ES-I3 (cell line): ENCODE measurements around the gene KCNK4.
"Not testable (repeated sequence)": the region's sequence is repeated elsewhere in the genome, so short reads cannot be mapped to it uniquely, and the experiment has no call there.

Experiments used
- H3K36me3 ChIP-seq: 2 replicates; pipeline ENCODE4 v1.6.1; 2013; ENCODE audit warnings: mild to moderate bottlenecking, low read length, control low read depth, moderate library complexity; ENCODE audit not compliant: insufficient read depth
- H3K4me1 ChIP-seq: 2 replicates; pipeline ENCODE4 v1.6.1; 2013; ENCODE audit warnings: mild to moderate bottlenecking, control low read depth, low read length; ENCODE audit not compliant: insufficient read depth
- H3K9ac ChIP-seq: 2 replicates; pipeline ENCODE4 v1.6.1; 2013; ENCODE audit warnings: low read depth, mild to moderate bottlenecking, low read length, moderate library complexity
- H3K9me3 ChIP-seq: 2 replicates; pipeline ENCODE4 v1.6.1; 2013; ENCODE audit warnings: mild to moderate bottlenecking, low read length, moderate library complexity; ENCODE audit not compliant: control insufficient read depth, insufficient read depth

KCNK4 gene

GRCh38 chr11:64312947-64313346 lies 21.8 kb downstream of the KCNK4 start:
- H3K4me1 ChIP-seq: no peaks in the 10 kb centered on the region
- no peaks in the 10 kb centered on the region for H3K36me3 ChIP-seq
- no peaks in the 10 kb centered on the region for H3K9me3 ChIP-seq
- H3K9ac ChIP-seq: no peak overlapping the region

DNA sequence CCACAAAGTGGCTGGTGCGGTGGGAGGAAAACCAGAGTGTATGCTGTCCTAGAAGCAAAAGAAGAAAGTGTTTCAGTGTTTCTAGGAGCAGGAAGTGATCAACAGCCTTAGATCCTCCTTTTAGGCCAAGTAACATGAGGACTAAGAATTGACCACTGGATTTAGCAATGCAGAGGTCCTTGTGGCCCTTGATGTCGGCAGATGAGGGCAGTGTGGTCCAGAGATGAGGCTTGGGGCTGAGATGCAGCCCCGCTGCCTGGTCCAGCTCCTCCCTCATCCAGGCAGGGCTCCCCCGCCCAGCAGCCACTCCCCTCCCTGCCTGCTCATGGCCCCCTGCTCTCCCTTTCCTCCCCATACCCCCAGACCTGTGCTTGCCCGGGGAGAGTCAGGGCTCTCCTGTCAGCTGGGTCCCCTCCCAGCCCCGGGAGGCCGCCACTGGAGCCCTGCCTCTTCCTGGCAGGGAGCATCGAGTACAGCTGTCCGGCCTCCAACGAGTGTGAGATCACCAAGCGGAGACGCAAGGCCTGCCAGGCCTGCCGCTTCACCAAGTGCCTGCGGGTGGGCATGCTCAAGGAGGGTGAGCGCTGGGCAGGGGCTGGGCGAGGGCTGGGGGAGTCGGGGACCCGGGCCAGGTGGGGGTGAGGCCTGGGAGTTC lies 22.5 kb downstream of the KCNK4 start:
- H3K9me3 ChIP-seq: no peaks in the 10 kb centered on the region
- H3K4me1 ChIP-seq: no peaks in the 10 kb centered on the region
- H3K36me3 ChIP-seq: no peaks in the 10 kb centered on the region
- no peak overlapping the region for H3K9ac ChIP-seq

GRCh38 chr11:64314146-64314804 lies 23.2 kb downstream of the KCNK4 start:
- Histone ChIP-seq H3K9me3 (no peaks in the 10 kb centered on the region), H3K9ac (no peak overlapping the region), H3K4me1 (no peaks in the 10 kb centered on the region), H3K36me3 (no peaks in the 10 kb centered on the region)

DNA sequence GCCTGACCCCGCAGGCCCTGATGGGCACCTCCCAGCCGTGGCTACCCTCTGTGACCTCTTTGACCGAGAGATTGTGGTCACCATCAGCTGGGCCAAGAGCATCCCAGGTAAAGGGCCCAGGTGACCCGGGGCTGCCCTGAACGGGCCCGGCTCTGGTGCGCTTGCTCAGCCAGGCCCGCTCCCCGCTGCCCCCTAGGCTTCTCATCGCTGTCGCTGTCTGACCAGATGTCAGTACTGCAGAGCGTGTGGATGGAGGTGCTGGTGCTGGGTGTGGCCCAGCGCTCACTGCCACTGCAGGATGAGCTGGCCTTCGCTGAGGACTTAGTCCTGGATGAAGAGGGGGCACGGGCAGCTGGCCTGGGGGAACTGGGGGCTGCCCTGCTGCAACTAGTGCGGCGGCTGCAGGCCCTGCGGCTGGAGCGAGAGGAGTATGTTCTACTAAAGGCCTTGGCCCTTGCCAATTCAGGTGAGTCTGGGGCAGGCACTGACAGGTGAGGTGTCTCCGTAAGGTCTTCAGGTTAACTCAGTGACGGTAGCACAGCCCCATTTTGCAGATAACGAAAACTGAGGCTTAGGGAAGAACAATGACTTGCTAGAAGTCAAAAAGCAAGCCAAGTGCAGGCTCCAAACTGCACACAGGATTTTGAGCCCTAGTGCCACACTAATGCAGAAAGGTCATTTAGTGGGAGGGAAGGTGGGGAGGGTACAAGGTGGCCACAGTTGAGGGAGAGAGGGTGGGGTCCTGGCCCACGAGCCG lies 23.9 kb downstream of the KCNK4 start:
- Histone ChIP-seq H3K36me3 (no peaks in the 10 kb centered on the region), H3K9me3 (no peaks in the 10 kb centered on the region), H3K4me1 (no peaks in the 10 kb centered on the region), H3K9ac (no peak overlapping the region)

DNA sequence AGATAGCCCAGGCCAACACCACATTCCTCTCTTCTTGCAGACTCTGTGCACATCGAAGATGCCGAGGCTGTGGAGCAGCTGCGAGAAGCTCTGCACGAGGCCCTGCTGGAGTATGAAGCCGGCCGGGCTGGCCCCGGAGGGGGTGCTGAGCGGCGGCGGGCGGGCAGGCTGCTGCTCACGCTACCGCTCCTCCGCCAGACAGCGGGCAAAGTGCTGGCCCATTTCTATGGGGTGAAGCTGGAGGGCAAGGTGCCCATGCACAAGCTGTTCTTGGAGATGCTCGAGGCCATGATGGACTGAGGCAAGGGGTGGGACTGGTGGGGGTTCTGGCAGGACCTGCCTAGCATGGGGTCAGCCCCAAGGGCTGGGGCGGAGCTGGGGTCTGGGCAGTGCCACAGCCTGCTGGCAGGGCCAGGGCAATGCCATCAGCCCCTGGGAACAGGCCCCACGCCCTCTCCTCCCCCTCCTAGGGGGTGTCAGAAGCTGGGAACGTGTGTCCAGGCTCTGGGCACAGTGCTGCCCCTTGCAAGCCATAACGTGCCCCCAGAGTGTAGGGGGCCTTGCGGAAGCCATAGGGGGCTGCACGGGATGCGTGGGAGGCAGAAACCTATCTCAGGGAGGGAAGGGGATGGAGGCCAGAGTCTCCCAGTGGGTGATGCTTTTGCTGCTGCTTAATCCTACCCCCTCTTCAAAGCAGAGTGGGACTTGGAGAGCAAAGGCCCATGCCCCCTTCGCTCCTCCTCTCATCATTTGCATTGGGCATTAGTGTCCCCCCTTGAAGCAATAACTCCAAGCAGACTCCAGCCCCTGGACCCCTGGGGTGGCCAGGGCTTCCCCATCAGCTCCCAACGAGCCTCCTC lies 24.8 kb downstream of the KCNK4 start:
- not testable (repeated sequence) for H3K9ac ChIP-seq

GRCh38 chr11:64316672-64317324 lies 25.7 kb downstream of the KCNK4 start:
- Histone ChIP-seq H3K9ac (peak overlapping the region; percentile 81), H3K4me1 (no peaks in the 10 kb centered on the region), H3K9me3 (no peaks in the 10 kb centered on the region)

More for the DNA sequence above, 24.8 kb downstream of the KCNK4 start:
- H3K36me3 ChIP-seq, H3K4me1 ChIP-seq, H3K9me3 ChIP-seq: not testable (repeated sequence)

GRCh38 chr11:64317325-64317960 lies 26.3 kb downstream of the KCNK4 start, which contains the start of gene TRMT112:
TRMT112 (minus strand) TSS chr11:64317559; CDS start chr11:64317526, 33 bp downstream.
- Histone ChIP-seq H3K4me1 (peaks cover 1% of the 10 kb centered on the region; the same call in 1 of the 2 replicates), H3K36me3 (peaks cover 4% of the 10 kb centered on the region; the same call in 1 of the 2 replicates)

More at GRCh38 chr11:64316672-64317324, 25.7 kb downstream of the KCNK4 start:
- H3K36me3 ChIP-seq: no peaks in the 10 kb centered on the region

GRCh38 chr11:64317961-64318765 lies 27.1 kb downstream of the KCNK4 start, which contains the start of gene PRDX5:
PRDX5 (plus strand) TSS chr11:64318121; CDS start chr11:64318216, 95 bp downstream.
- Histone ChIP-seq H3K4me1 (peaks cover 8% of the 10 kb centered on the region; the same call in 1 of the 2 replicates), H3K36me3 (peaks cover 4% of the 10 kb centered on the region; the same call in 1 of the 2 replicates), H3K9me3 (no peaks in the 10 kb centered on the region), H3K9ac (peak within 1 kb of the TSS; percentile 81)

More at GRCh38 chr11:64317325-64317960, 26.3 kb downstream of the KCNK4 start, which contains the start of gene TRMT112:
- H3K9ac ChIP-seq: peak within 1 kb of the TSS; percentile 81
- no peaks in the 10 kb centered on the region for H3K9me3 ChIP-seq

- peak overlapping the region; percentile 81; the same call in 1 of the 2 replicates for H3K9ac ChIP-seq
- peaks cover 13% of the 10 kb centered on the region; the same call in 1 of the 2 replicates for H3K4me1 ChIP-seq
Observed at GRCh38 chr11:64318766-64319761, 28.0 kb downstream of the KCNK4 start.

GRCh38 chr11:64320556-64320955 lies 29.5 kb downstream of the KCNK4 start:
- Histone ChIP-seq H3K36me3 (peaks cover 4% of the 10 kb centered on the region; the same call in 1 of the 2 replicates), H3K9me3 (no peaks in the 10 kb centered on the region), H3K9ac (no peak overlapping the region), H3K4me1 (peaks cover 13% of the 10 kb centered on the region; the same call in 1 of the 2 replicates)

More at GRCh38 chr11:64318766-64319761, 28.0 kb downstream of the KCNK4 start:
- Histone ChIP-seq H3K36me3 (peaks cover 4% of the 10 kb centered on the region; the same call in 1 of the 2 replicates), H3K9me3 (no peaks in the 10 kb centered on the region)

DNA sequence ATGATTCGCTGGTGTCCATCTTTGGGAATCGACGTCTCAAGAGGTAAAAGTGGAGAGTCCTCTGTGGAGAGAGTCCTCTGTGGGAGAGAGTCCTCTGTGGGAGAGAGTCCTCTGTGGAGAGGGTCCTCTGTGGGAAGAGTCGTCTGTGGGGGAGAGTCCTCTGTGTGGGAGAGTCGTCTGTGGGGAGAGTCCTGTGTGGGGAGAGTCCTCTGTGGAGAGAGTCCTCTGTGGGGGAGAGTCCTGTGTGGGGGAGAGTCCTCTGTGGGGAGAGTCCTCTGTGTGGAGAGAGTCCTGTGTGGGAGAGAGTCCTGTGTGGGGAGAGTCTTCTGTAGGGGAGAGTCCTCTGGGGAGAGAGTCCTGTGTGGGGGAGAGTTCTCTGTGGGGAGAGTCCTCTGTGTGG lies 29.9 kb downstream of the KCNK4 start:
- H3K9me3 ChIP-seq: no peaks in the 10 kb centered on the region
- peaks cover 4% of the 10 kb centered on the region; the same call in 1 of the 2 replicates for H3K36me3 ChIP-seq
- H3K9ac ChIP-seq: no peak overlapping the region
- peaks cover 13% of the 10 kb centered on the region; the same call in 1 of the 2 replicates for H3K4me1 ChIP-seq
